ENCODE results near the gene MARCKSL1. TPM values are rescaled to one million over a fixed set of nuclear protein-coding genes. Genes with fewer than 3 reads are reported as not detected.

The MARCKSL1 gene
- total RNA-seq, 1 experiment from 2014 or later: 0.65 TPM

- Mint-ChIP-seq H3K36me3 (ENCODE audit: insufficient read depth, unreplicated experiment) (peaks cover 33% of the 10 kb centered on the region), H3K27ac (ENCODE audit: low read depth, unreplicated experiment) (no peak overlapping the region), H3K27me3 (ENCODE audit: insufficient read depth, unreplicated experiment) (no peaks in the 10 kb centered on the region), H3K4me1 (ENCODE audit: insufficient read depth, unreplicated experiment) (no peaks in the 10 kb centered on the region), H3K9me3 (ENCODE audit: unreplicated experiment) (no peaks in the 10 kb centered on the region), H3K4me3 (ENCODE audit: unreplicated experiment) (no peak overlapping the region)
- POLR2A ChIA-PET: interaction anchor here (0.6 to 1.4 kb wide), 2 partner anchors 68 to 117 kb away, joined by 3 read pairs; no protein-coding TSS in a partner anchor
- intact Hi-C loops (cut with micrococcal nuclease): no loop called here
- BruUV-seq (replicated peaks): no TSS peak
- CTCF ChIA-PET: interaction anchor here (1.2 kb wide), 1 partner anchor 117 kb away, joined by 5 read pairs; no protein-coding TSS in a partner anchor
- DNase-seq (ENCODE audit: unreplicated experiment): no peak
- no peak for TF ChIP-seq CTCF (IDR thresholded peaks at IDR 0.05; ENCODE audit: unreplicated experiment)
These were observed 3.5 kb downstream of the MARCKSL1 start for GRCh38 chr1:32332290-32333079.

- no peak for DNase-seq (ENCODE audit: unreplicated experiment)
- POLR2A ChIA-PET: no interaction called here
- no peaks in the 10 kb centered on the region for H3K9me3 Mint-ChIP-seq (ENCODE audit: unreplicated experiment)
- H3K4me3 Mint-ChIP-seq (ENCODE audit: unreplicated experiment): no peak overlapping the region
- no peaks in the 10 kb centered on the region for H3K4me1 Mint-ChIP-seq (ENCODE audit: insufficient read depth, unreplicated experiment)
- intact Hi-C loops (cut with micrococcal nuclease): no loop called here
- BruUV-seq (replicated peaks): no TSS peak
- no peak for TF ChIP-seq CTCF (IDR thresholded peaks at IDR 0.05; ENCODE audit: unreplicated experiment)
- peaks cover 42% of the 10 kb centered on the region for H3K36me3 Mint-ChIP-seq (ENCODE audit: insufficient read depth, unreplicated experiment)
- CTCF ChIA-PET: no interaction called here
- no peak overlapping the region for H3K27ac Mint-ChIP-seq (ENCODE audit: low read depth, unreplicated experiment)
- H3K27me3 Mint-ChIP-seq (ENCODE audit: insufficient read depth, unreplicated experiment): no peaks in the 10 kb centered on the region
These were observed 4.5 kb downstream of the MARCKSL1 start for GRCh38 chr1:32331549-32331948.

- no peak for DNase-seq (ENCODE audit: unreplicated experiment)
- Mint-ChIP-seq H3K36me3 (ENCODE audit: insufficient read depth, unreplicated experiment) (peaks cover 42% of the 10 kb centered on the region), H3K9me3 (ENCODE audit: unreplicated experiment) (no peaks in the 10 kb centered on the region), H3K4me3 (ENCODE audit: unreplicated experiment) (no peak overlapping the region), H3K27me3 (ENCODE audit: insufficient read depth, unreplicated experiment) (no peaks in the 10 kb centered on the region), H3K27ac (ENCODE audit: low read depth, unreplicated experiment) (no peak overlapping the region), H3K4me1 (ENCODE audit: insufficient read depth, unreplicated experiment) (no peaks in the 10 kb centered on the region)
- POLR2A ChIA-PET: no interaction called here
- no TSS peak for BruUV-seq (replicated peaks)
- intact Hi-C loops (cut with micrococcal nuclease): no loop called here
- no peak for TF ChIP-seq CTCF (IDR thresholded peaks at IDR 0.05; ENCODE audit: unreplicated experiment)
- CTCF ChIA-PET: interaction anchor here (0.6 kb wide), 1 partner anchor 21 kb away, joined by 3 read pairs; no protein-coding TSS in a partner anchor
These were observed 5.4 kb downstream of the MARCKSL1 start for GRCh38 chr1:32330558-32331151.

- DNase-seq (ENCODE audit: unreplicated experiment): no peak
- Mint-ChIP-seq H3K36me3 (ENCODE audit: insufficient read depth, unreplicated experiment) (peaks cover 42% of the 10 kb centered on the region), H3K4me1 (ENCODE audit: insufficient read depth, unreplicated experiment) (no peaks in the 10 kb centered on the region), H3K4me3 (ENCODE audit: unreplicated experiment) (no peak overlapping the region), H3K27ac (ENCODE audit: low read depth, unreplicated experiment) (no peak overlapping the region), H3K9me3 (ENCODE audit: unreplicated experiment) (no peaks in the 10 kb centered on the region), H3K27me3 (ENCODE audit: insufficient read depth, unreplicated experiment) (no peaks in the 10 kb centered on the region)
- CTCF ChIA-PET: no interaction called here
- intact Hi-C loops (cut with micrococcal nuclease): no loop called here
- TF ChIP-seq CTCF (IDR thresholded peaks at IDR 0.05; ENCODE audit: unreplicated experiment): no peak
- BruUV-seq (replicated peaks): no TSS peak
- POLR2A ChIA-PET: no interaction called here
These were observed 6.0 kb downstream of the MARCKSL1 start for GRCh38 chr1:32329931-32330466.
